Measurements from ENCODE around the gene CDK5RAP3.
"Not testable (repeated sequence)": the region's sequence is repeated elsewhere in the genome, so short reads cannot be mapped to it uniquely, and the experiment has no call there.

CDK5RAP3 gene

DNA sequence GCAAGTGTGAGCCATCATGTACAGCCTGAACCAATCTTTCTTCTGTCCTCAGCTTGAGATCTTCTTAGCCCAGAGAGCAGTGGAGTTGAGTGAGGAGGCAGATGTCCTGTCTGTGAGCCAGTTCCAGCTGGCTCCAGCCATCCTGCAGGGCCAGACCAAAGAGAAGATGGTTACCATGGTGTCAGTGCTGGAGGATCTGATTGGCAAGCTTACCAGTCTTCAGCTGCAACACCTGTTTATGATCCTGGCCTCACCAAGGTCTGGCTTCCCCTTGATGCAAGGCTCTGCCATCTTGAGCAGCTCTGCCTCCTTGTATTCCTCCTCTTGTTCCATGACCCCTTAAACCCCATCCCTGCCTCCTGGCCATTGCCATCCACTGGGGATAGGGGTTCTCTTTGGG, 9.6 kb downstream of the CDK5RAP3 start:
- no peak for DNase-seq

DNA sequence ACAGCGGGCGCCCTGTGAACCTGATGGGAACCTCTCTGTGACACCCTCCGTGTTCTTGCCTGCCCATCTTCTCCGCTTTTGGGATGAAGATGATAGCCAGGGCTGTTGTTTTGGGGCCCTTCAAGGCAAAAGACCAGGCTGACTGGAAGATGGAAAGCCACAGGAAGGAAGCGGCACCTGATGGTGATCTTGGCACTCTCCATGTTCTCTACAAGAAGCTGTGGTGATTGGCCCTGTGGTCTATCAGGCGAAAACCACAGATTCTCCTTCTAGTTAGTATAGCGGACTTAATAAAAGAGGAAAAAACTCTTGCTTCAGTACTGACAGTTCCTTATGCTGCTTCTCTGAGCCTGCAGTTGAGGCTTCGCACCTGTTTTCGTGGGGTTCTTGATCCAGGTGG, 10.5 kb downstream of the CDK5RAP3 start:
- no peak for DNase-seq

- DNase-seq = no peak
Measured at GRCh38 chr17:47982091-47982617, 11.2 kb downstream of the CDK5RAP3 start.

DNA sequence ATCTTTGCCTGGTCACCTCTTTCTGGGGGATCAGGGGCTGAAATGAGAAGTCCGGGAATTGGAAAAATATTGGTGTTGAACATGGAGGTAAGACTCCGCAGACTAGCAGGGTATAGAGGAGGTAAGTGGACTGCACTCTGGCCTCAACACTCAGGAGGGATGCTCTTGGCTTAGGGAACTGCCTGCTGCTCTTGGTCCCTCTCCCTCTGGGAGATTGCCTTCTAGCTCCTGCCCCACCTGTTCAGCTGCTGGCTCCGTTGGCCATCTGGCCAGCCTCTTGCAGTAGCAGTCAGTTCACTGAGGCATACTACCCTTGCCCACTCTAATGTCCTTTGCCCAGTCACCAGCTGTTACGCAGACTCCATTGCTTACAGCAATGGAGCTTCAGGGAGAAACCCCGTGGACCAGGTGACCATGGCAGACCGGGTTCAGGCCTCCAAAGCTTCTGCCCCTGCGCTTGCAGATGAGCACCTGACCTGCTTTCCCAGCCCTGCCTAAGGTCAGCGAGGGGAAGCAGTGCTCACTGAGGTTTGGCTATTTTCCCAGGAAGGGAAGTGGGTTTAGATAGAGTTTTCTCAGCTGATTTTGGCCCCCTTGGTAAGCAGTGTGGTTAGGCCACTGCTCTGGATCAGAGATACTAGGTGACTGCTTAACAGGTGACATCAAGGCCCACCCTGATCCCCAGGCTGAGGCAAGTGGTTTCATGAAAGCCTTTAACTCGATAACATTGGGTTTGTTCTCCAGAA, 11.9 kb downstream of the CDK5RAP3 start:
- no peak for DNase-seq

DNA sequence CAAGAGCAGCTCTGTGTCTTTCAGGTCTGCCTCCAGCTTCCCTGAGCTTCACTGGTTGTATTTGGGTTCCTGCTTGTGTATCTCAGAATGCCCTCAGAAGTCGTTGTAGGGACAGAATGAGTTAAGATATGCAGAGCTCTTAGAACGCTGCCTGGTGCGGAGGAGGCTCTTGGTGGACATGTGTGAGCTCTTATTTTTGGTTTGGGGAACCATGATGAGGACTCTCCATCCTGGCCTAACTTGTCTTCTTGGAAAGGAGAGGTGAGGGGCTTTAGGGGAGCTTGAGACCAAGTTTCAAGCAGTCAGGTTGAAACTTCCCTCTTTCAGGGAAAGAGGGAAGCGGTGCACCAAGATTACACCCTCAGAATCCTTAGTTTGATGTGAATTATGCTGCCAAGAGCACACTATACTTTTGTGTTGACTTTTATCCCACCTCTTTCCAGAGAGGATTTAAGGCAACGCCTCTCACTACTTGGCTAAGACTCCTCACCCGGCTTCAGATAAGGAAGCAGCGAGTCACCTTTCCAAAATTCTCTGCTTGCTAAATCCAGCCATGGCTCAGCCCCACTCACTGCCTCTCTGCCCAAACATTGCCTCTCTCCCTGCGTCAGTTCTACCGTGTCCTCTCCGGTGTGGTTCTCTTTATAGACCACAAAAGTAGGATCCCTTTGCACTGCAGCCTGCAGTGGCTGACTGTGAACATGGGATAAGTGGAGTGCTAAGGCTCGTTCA, 12.7 kb downstream of the CDK5RAP3 start:
- no peak for DNase-seq

DNA sequence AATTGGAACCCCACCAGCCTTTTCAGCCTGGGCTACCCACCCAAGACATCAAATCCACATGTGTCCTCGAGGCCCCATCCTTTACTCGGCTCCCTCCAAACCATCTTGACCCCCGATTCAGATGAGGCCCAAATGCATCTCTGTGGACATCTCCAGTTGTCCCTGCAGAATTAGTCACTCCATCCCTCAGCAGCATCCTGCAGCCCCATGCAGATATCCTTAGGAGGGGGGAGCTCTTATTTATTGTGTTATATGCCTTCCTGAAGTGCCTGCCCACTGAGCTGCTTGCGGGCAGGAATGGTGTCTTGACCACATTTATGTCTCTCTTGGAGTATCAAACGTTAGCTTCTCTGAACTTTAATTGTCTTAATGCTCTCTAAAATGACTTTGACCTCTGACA, 15.6 kb downstream of the CDK5RAP3 start:
- DNase-seq = no peak

DNA sequence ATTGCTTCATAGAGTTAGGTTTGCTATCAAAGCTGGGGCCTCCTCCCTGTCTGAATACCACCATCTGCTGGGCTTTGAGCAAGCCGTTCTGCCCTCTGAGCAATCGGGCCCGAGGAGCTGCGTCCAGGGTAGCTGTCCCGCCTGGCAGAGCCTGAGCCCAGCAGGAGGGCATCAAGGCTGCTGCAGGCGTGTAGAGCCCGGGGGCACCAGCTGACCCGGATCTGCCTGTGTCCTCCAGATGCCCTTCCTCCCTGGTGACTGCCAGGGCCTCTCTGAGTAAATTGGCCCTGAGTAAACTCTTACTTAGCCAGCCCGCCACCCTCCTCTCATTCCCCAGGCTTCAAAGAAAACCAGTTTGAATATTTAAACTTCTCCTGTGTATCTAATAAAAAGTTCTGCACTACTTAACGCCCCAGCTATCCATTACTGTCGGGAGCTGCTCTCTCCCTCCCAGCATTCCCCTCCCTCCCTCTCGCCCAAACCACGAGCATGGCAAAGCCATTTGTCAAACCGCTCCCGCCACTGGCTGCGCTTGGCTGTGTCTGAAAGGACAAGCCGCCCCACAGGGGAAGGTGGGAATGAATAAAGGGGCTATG, 16.4 kb downstream of the CDK5RAP3 start:
- peak; percentile 28 to 60 for DNase-seq

GRCh38 chr17:47988445-47988844, 17.5 kb downstream of the CDK5RAP3 start:
- not testable (repeated sequence) for DNase-seq

GRCh38 chr17:47989159-47989558, 18.2 kb downstream of the CDK5RAP3 start:
- no peak for DNase-seq

DNA sequence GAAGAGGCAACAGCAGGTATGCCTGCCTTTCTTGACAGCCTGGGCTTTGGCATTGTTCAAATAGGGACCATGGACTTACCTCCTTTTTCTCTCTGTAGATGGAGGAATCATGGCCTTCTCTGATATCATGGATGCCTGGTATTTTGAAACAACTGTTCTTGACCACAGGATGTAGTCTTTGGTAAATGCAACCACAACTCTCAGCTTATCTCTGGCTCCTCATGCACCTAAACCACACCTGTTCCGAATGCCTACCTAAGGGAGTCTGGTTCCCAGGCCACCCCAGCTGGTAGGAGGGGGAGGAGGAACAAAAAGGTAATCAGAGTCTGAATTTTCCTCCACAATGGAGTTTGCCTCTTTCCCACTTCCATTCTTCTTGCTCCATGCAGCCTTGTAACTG, 18.8 kb downstream of the CDK5RAP3 start:
- no peak for DNase-seq

DNA sequence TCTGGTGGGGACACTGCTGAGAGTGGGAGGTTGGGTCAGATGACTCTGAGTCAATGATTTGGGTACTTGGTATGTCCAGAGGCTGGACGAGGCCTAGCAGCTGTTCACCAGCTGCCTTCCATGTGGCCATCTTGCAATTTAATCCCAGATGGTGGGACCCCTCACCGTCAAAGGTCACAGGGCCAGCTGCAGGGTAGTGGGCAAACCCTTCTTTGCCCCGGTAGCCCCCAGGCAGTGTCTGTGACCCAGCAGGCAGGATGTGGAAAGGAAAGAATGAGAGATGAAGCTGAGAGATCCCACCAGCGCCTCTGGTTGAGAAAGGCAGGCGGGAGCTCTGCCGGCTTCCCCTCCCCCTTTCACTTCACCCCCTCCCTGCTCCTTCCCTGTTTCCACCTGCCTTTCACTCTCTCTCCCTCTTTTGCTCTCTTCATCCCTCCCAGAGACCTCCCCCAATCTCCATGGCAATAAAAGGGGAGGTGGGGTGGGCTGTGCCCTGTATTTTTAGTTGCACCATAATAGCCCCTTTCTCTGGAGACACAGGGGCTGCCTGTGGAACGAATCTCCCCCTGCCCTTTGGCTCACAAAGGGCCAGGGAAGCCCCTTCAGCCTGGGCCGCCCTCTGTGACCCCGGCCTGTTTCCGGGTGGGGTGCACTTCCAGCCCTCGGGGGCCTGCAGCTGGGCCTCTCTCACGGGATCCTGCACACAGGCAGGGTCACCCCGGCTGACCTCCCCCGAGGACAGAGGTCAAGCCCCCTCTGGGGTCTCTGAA, 20.2 kb downstream of the CDK5RAP3 start:
- DNase-seq = no peak

- no peak for DNase-seq
Measured at GRCh38 chr17:47992216-47992615, 21.3 kb downstream of the CDK5RAP3 start.

- no peak for DNase-seq
Measured at GRCh38 chr17:47993031-47993564, 22.2 kb downstream of the CDK5RAP3 start.

- no peak for DNase-seq
Measured at GRCh38 chr17:47993964-47994363, 23.1 kb downstream of the CDK5RAP3 start.

DNA sequence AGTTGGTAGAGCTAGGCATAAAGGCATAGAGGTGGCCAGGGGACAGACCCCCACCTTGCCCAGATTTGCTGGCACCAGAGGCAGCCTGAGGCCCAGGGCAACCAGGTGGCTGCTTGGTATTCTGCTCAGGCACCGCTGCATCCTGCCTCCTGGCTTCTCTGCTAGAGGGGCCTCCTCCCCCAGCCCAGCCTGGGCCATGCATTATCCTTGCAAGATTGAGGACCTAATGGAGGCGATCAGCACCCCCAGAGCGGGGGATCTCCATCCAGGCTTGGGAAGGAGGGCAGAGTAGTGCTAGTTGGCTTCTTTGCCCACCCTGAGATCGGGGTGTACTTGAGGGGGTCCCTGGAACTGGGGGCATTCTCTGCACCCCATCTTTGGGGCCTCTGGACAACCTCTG, 23.8 kb downstream of the CDK5RAP3 start:
- no peak for DNase-seq

DNA sequence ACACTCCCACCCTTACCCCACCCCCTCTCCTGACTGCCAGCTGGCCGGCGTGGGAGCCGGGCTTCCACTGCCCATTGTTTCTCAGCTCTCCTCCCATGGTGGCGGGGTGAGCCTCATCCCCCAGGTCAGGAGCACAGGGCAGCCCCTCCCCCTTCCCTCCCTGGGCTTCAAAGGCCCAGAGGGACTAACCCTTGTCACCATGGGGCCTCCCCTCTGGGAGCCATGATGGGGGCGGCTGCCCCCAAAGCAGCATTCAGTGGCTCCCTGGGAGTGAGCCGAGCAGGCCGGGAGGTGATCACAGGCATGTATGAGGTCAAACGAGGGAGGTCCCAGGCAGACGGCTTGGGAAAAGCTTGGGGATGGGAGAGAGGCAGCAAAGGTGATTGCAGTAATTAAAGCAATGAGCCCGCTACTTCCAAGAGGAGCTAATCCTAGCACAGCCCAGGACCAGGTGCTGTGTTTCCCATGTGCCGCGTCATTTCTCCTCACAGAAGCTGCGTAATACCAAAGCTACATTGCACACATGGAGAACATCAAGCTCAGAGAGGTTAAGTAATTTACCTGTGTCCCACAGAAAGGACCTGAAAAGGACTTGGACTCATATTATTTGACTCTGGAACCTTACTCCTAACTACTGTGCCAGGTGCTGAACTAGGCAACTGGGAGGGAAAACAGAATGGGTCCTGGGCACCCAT, 24.5 kb downstream of the CDK5RAP3 start:
- DNase-seq = no peak

DNA sequence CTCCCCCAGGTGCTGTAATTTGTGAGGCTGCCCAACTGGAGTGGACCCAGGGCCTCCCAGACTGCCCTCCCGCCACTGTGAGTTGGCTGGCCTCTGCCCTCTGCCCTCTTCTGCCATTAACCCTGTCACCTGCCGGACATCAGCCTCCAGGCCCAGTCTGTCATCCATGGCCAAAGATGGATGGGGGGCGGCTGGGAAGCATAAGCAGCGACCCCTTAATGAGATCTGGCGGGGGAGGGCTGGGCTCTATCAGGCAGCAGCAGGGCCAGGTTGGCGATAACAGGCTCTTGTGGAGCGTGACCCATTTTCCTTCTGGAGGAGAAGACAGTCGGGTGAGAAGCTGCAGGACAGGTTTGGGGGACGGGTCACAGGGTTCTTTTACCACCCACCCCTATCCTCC, 25.3 kb downstream of the CDK5RAP3 start:
- no peak for DNase-seq

GRCh38 chr17:47997586-47997985, 26.7 kb downstream of the CDK5RAP3 start:
- no peak for DNase-seq

GRCh38 chr17:47998044-47998443, 27.1 kb downstream of the CDK5RAP3 start:
- DNase-seq = no peak

- DNase-seq = no peak
Measured at GRCh38 chr17:47999582-47999981, 28.7 kb downstream of the CDK5RAP3 start.

GRCh38 chr17:48001197-48001596, 30.3 kb downstream of the CDK5RAP3 start:
- no peak for DNase-seq

DNA sequence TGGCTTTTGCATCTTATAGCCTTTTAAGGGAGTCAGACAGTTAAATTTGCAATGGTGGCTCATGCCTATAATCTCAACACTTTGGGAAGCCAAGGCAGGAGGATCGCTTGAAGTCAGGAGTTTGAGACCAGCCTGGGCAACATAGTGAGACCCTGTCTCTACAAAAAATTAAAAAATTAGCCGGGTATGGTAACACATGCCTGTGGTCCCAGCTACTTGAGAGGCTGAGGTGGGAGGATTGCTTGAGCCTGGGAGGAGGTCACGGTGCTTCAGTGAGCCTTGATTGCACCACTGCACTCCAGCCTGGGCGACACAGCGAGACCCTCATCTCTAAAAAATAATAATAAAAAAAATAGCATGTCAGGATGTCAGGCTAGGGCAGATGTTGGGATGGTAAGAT, 30.7 kb downstream of the CDK5RAP3 start:
- DNase-seq = not testable (repeated sequence)
